Measurements from ENCODE around the gene B3GNT9.
A peak's percentile ranks its signal among the peaks of the same experiment; 100 is the strongest.
"Not testable (repeated sequence)": the region's sequence is repeated elsewhere in the genome, so short reads cannot be mapped to it uniquely, and the experiment has no call there.

Gene B3GNT9

GRCh38 chr16:67150047-67150832 is 558 bp downstream of the B3GNT9 start:
- DNase-seq (ENCODE audit: low read depth, low spot score) = peak; percentile 83

- DNase-seq (ENCODE audit: low read depth, low spot score) = no peak
These were observed 1.3 kb downstream of the B3GNT9 start for GRCh38 chr16:67149276-67150046.

GRCh38 chr16:67148656-67149275 is 2.0 kb downstream of the B3GNT9 start:
- DNase-seq (ENCODE audit: low read depth, low spot score) = no peak

- DNase-seq (ENCODE audit: low read depth, low spot score) = no peak
These were observed 2.6 kb downstream of the B3GNT9 start for GRCh38 chr16:67148221-67148620.

GRCh38 chr16:67147437-67148140 is 3.2 kb downstream of the B3GNT9 start:
- DNase-seq (ENCODE audit: low read depth, low spot score) = no peak

- no peak for DNase-seq (ENCODE audit: low read depth, low spot score)
These were observed 4.1 kb downstream of the B3GNT9 start for GRCh38 chr16:67146523-67147357.

- no peak for DNase-seq (ENCODE audit: low read depth, low spot score)
These were observed 5.1 kb downstream of the B3GNT9 start for GRCh38 chr16:67145746-67146145.

GRCh38 chr16:67144943-67145342 is 5.9 kb downstream of the B3GNT9 start:
- DNase-seq (ENCODE audit: low read depth, low spot score) = no peak

- DNase-seq (ENCODE audit: low read depth, low spot score) = no peak
These were observed 8.5 kb downstream of the B3GNT9 start for GRCh38 chr16:67142342-67142741.

GRCh38 chr16:67141391-67141790 is 9.4 kb downstream of the B3GNT9 start:
- DNase-seq (ENCODE audit: low read depth, low spot score) = no peak

- DNase-seq (ENCODE audit: low read depth, low spot score) = no peak
These were observed 13.2 kb downstream of the B3GNT9 start for GRCh38 chr16:67137605-67138004.

- DNase-seq (ENCODE audit: low read depth, low spot score) = no peak
These were observed 21.4 kb downstream of the B3GNT9 start for GRCh38 chr16:67129422-67129821.

GRCh38 chr16:67128887-67129286 is 21.9 kb downstream of the B3GNT9 start:
- no peak for DNase-seq (ENCODE audit: low read depth, low spot score)

- no peak for DNase-seq (ENCODE audit: low read depth, low spot score)
These were observed 22.4 kb downstream of the B3GNT9 start for GRCh38 chr16:67128417-67128816.

GRCh38 chr16:67122799-67123198 is 28.0 kb downstream of the B3GNT9 start:
- DNase-seq (ENCODE audit: low read depth, low spot score) = not testable (repeated sequence)

GRCh38 chr16:67120025-67120424 is 30.8 kb downstream of the B3GNT9 start:
- DNase-seq (ENCODE audit: low read depth, low spot score) = no peak

GRCh38 chr16:67117716-67118115 is 33.1 kb downstream of the B3GNT9 start:
- no peak for DNase-seq (ENCODE audit: low read depth, low spot score)

- DNase-seq (ENCODE audit: low read depth, low spot score) = no peak
These were observed 34.1 kb downstream of the B3GNT9 start for GRCh38 chr16:67116388-67117311.

GRCh38 chr16:67115639-67116038 is 35.2 kb downstream of the B3GNT9 start:
- DNase-seq (ENCODE audit: low read depth, low spot score) = no peak

GRCh38 chr16:67114793-67115192 is 36.0 kb downstream of the B3GNT9 start:
- DNase-seq (ENCODE audit: low read depth, low spot score) = no peak
